Activated T-cell treated with anti-CD3 and anti-CD28 coated beads for 24 hours (primary cell): ENCODE results near the gene CARD11.
A peak's percentile ranks its signal among the peaks of the same experiment; 100 is the strongest.
"Not testable (repeated sequence)": the region's sequence is repeated elsewhere in the genome, so short reads cannot be mapped to it uniquely, and the experiment has no call there.

Experiments
- DNase-seq: peaks from one replicate; pipeline ENCODE4 v3.0.0-alpha.2; 2020; ENCODE audit warnings: low read depth

CARD11 gene

GRCh38 chr7:3064067-3064466, 20.4 kb upstream of the CARD11 start:
- DNase-seq: no peak

DNA sequence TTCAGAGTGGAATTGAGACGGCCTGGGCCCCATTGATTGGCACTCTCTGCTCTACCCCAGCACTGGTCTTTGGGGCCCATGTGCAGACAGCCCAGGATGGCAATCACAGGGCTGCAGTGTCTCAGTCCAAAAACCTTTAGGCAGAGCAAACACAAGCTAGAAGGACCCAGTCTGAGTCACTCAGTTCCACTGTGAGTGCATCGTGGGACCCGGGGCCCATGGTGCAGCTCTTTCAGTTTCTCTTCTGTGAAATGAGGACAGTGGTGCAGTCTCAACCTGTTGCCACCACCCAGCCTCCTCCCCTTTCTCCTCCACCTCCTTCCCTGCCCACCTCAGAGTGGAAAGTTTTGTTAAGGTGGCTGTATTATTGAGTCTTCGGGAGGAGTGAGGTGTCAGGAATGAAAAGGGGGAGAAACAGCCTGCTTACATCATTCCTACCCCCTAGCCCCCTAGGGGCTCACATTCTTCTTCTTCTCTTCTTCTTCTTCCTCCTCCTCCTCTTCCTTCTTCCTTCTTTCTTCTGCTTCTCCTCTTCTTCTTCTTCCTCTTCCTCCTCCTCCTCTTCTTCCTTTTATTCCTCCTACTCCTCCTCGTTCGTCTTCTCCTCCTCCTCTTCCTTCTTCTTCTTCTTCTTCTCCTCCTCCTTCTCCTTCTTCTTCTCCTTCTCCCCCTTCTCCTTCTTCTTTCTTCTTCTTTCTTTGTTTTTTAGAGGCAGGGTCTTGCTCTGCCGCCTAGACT, 19.5 kb upstream of the CARD11 start:
- DNase-seq: peak; percentile 81

GRCh38 chr7:3057066-3057420, 13.4 kb upstream of the CARD11 start:
- no peak for DNase-seq

GRCh38 chr7:3056234-3057065, 12.8 kb upstream of the CARD11 start:
- no peak for DNase-seq

- no peak for DNase-seq
Observed at GRCh38 chr7:3055626-3056025, 12.0 kb upstream of the CARD11 start.

GRCh38 chr7:3042861-3043489, 692 bp downstream of the CARD11 start:
- peak; percentile 67 for DNase-seq

DNA sequence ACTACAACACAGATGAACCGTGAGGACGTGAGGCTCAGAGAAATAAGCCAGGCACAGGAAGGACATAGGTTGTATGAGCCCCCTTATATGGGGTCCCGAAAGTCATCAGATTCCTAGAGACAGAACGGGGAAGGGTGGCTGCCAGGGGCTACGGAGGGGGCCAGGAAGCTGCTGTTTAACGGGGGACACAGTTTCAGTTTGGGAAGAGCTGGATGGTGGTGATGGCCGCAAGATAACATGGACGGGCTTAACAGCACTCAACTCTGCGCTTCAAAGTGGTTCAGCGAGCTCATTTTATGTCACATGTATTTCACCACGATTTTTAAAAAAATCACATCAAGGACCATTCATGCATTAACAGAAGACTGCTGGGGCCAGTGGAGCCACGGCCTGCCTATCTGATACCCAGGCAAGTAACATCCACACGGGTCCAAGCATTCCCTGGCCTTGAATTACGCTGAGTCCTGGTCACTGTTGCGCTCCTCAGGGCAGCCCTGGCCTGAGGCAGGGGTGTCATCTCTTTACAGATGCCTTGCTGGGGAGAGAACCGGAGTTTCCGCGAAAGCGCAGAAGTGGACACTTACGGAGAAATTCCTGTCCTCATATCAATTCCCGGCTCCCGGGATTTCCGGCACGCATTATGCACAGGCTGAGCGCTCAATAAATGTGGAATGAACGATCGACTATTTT, 1.5 kb downstream of the CARD11 start:
- no peak for DNase-seq

- no peak for DNase-seq
Observed at GRCh38 chr7:3039787-3040186, 3.9 kb downstream of the CARD11 start.

- not testable (repeated sequence) for DNase-seq
Observed at GRCh38 chr7:3038011-3038410, 5.7 kb downstream of the CARD11 start.

DNA sequence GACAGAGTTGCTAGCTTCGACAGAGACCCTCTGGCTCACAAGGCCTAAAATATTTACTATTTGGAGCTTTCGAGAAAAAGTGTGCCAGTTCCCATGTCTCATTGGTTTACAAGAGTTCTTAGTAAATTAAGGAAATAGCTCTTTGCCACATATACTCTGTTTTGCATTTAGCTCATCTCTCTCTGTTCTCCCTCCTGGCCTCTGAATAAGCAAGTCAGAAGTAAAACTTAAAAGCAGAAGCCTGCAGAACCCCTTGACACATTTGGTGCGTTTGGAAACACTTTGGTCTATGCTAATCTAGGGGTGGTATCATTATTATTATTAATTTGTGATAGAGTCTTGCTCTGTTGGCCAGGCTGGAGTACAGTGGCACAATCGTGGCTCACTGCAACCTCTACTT, 6.4 kb downstream of the CARD11 start:
- no peak for DNase-seq

DNA sequence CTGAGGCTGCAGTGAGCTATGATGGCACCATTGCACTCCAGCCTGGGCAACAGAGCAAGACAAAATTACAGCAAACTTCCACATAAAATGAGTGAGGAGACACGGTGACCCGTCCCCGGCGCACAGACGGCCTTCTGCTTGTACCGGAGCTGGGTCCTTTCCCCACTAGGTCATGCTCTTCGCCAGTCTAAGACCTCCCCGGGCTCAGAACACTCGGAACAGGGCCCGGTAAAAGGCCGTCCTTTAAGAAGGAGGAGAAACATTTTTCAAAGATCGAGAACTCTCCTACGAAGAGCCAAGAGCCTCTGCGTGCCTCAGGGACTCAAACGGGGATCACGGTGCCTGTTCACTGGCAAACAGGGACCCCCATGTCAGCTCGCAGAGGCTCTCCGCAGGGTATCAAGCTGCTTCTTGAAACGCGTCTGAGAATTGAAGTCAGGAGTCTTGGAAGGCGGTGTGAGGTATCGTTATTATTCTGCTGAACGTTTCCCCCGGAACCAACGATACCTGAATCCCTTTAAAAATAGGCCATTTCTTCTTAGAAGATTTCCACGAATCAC, 9.0 kb downstream of the CARD11 start:
- no peak for DNase-seq

DNA sequence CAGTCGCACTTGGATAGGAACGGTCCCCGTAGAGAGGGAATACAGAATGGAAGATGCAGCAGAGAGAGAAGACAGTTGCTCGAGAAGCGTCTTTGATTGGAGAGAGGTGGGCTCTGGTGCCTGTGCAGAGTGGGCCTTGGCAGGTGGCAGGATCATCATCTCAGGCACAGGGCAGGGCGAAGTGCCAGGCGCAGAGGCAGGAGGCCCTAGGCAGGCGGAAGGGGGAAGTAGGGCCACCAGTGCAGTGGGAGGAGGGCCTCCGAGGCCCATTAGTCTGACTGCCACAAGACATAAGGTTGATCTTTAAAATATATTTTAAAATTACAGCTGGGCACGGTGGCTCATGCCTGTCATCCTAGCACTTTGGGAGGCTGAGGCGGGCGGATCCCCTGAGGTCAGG, 10.1 kb downstream of the CARD11 start:
- no peak for DNase-seq

DNA sequence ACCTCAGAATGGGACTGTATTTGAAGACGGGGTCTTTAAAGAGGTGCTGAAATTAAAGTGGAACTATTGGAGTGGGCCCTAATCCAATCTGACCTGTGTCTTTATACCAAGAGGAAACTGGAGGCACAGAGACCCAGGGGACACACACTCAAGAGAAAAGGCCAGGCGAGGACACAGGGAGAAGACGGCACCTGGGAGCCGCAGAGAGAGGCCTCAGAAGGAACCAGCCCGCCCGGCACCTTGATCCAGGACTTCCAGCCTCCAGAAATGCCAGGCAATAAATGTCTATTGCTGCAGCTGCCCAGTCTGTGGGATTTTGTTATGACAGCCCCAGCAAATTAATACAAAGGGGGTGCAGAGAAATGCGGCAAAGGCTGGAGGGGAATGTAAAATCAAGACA, 10.5 kb downstream of the CARD11 start:
- DNase-seq: no peak

DNA sequence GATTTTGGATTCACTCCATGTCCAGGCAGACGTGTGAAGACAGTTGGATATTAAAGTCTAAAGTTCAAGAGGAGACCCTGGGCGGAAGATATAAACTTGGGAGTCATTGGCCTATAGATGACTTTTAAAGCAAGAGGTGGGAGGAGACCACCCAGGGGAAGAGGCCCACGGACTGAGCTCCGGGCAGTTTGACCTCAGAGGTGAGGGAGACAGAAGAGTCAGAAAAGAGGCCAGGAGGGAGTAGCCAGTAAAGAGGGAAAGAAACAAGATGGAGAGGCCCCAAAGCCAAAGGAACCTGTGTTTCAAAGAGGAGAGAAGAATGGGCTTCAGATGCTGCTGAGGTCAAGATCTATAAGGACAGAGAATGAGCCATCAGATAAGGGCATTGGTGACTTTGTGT, 11.4 kb downstream of the CARD11 start:
- DNase-seq: no peak

DNA sequence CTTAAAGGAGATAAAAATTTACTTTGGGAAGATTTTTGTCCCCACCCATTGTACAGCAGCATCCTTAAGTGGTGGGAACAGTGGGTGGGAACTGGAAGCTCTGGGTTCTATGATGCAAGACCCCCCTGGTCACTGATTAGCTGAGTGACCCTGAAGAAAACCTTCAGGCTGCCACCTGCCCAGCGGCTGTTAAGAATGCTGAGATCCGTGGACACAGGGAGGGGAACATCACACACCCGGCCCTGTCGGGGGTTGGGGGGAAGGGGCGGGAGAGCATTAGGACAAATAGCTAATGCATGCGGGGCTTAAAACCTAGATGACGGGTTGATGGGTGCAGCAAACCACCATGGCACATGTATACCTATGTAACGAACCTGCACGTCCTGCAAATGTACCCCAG, 14.5 kb downstream of the CARD11 start:
- no peak for DNase-seq

GRCh38 chr7:3028758-3029093, 14.9 kb downstream of the CARD11 start:
- no peak for DNase-seq

DNA sequence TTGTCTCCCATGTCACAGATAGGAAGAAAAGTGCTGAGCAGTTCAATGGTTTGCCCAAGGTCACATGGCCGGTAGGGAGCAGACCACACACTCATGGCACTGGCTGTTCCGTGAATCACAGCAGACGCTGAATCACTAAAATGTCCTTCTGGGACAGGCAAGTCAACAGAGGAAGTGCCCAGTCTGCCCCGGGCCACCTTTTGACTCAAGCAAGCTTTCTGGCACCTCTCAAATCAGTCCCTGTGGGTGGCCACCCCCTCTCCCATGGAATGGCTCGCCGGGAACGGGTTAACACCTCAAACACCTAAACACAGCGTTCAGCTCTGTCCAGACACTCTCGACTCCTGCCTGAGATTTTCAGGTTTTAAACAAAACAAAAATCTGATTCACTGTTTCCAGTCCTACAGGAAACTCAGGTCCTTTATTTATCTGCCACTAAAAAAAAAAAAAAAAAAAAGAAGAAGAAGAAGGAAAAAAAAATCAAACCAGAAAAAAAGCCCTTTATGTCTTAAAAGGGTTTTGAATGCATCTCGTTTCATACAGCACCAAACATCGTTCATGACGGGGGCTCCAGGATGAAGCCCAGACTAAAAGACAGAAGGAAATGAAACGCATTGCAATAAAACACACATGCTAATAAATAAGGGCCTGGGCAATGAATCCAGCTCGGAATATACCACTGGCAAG, 15.5 kb downstream of the CARD11 start:
- peak; percentile 37 for DNase-seq

DNA sequence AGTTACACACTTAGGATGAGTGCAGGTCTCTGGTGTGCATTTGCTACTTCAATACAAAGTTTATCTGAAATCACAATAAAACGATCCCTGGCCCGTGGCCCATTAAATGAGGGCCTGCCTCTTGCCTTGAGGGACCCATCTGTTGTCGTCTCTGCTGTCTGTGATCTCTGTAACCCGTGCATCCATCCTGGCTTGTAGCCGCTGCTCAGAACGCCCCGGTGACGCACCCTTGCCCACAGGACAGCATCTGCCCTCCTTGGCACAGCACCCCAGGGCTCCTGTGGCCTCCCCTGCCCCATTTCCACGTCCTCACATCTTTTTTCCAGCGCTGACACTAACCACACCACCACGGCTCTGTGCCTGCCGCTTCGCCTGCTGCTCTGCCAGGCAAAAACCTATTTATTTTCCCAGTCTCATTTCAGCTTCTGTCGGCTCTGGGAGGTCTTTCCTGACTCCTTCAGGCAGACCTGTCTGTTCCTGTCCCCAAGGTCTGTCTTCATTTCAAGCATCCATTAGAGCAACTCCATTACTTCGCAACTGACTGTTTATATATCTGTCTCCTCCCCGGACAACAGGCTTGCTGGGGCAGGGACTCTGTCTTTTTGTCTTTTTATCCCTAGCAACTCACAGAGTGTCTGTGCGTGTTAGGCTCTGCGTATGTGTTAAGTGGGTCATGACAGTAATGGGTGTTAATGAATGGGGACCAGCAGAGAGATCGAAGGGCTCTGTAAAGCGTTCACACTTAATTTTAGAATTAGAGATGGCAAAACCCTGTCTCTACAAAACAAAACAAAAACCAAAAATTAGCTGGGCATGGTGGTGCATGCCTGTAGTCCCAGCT, 16.4 kb downstream of the CARD11 start:
- no peak for DNase-seq

- DNase-seq: no peak
Observed at GRCh38 chr7:3025616-3026015, 18.1 kb downstream of the CARD11 start.

DNA sequence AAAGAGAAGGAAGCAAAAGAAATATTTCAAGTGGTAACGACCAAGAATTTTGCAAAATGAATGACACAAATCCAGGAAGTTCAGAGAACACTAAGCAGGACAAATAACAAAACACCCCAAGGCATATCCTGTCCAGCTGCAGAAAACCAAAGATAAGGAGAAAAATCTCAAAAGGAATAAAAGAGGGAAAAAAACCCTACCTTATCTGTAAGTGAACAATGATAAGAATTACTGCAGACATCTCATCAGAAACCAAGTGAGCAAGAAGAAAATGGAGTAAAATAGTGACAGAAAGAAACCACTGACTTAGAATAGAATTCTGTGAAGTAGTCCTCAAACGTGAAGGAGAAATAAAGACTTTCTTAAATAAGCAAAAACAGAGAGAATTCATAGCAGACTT, 21.8 kb downstream of the CARD11 start:
- DNase-seq: no peak

- DNase-seq: not testable (repeated sequence)
Observed at GRCh38 chr7:3021224-3021623, 22.4 kb downstream of the CARD11 start.
